GM23248 (cell line): ENCODE results near the gene CGREF1.

Experiments
- EZH2 ChIP-seq: fragments of 200-600 bp; sonication (generic); IDR thresholded peaks from 2 replicates; pipeline ENCODE4 v1.6.1; 2018; ENCODE audit warnings: antibody characterized with exemption, mild to moderate bottlenecking; ENCODE audit not compliant: insufficient read depth, poor library complexity, severe bottlenecking
- EZH2phosphoT487 ChIP-seq: fragments of 200-600 bp; sonication (generic); IDR thresholded peaks from 2 replicates; pipeline ENCODE4 v1.6.1; 2018; ENCODE audit warnings: antibody characterized with exemption, moderate library complexity, mild to moderate bottlenecking, low read depth; ENCODE audit not compliant: insufficient read depth

GRCh38 chr2:27071990-27072830, 46.7 kb downstream of the CGREF1 start:
- no peak for TF ChIP-seq EZH2
- TF ChIP-seq EZH2phosphoT487: no peak
